ENCODE results near the gene ATAD3A.
"Not testable (repeated sequence)": the region's sequence is repeated elsewhere in the genome, so short reads cannot be mapped to it uniquely, and the experiment has no call there.

ATAD3A gene

DNA sequence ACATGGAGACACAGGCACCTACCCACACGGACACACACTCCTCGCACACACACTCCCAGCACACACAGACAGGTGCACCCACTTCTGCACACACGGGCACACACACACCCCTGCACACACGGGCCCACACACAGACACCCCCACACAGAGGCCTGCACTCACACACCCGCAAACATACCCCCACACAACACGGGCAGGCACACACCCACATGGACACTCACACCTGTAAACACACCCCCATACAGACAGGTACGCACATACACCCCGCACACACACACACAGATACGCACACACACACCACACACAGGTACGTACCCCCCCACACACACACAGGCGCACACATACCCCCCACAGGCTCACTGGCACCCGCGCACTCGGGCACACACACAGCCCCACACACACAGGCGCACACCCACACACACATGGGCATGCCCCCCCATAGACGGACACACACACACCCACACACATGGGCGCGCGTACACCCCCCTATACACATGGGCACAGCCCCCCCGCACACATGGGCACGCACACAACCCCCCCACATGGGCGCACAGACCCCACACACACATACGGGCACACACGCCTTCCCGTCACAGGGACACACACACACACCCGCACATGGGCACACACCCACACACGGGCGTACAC, 6.1 kb downstream of the ATAD3A start:
- Histone ChIP-seq H3F3A (ENCODE audit: insufficient read depth) (no peaks in the 10 kb centered on the region), H3K4me2 (ENCODE audit: low read depth, low read length, poor library complexity, severe bottlenecking) (no peak overlapping the region), H3K36me3 (ENCODE audit: low read length) (no peaks in the 10 kb centered on the region), H3K9me2 (replicated peaks; ENCODE audit: insufficient read depth, low read length) (no peaks in the 10 kb centered on the region), H3K79me2 (ENCODE audit: insufficient read depth, low read length) (peaks cover 22% of the 10 kb centered on the region), H3K9me3 (ENCODE audit: insufficient read depth, low read length) (no peaks in the 10 kb centered on the region), H4K20me1 (ENCODE audit: low read depth, low read length) (no peaks in the 10 kb centered on the region), H2AFZ (ENCODE audit: low read depth, low read length, severe bottlenecking) (no peak overlapping the region), H3K27ac (ENCODE audit: low read depth, low read length) (no peak overlapping the region), H3K27me3 (ENCODE audit: low read length) (no peaks in the 10 kb centered on the region), H3K9ac (ENCODE audit: low read length) (no peak overlapping the region), H3K4me3 (ENCODE audit: insufficient read depth, low read length, poor library complexity, severe bottlenecking) (no peak overlapping the region)
- TF ChIP-seq EZH2phosphoT487 (conservative IDR thresholded peaks at IDR 0.05; ENCODE audit: low read length) = no peak
- TF ChIP-seq, protein P1, sequence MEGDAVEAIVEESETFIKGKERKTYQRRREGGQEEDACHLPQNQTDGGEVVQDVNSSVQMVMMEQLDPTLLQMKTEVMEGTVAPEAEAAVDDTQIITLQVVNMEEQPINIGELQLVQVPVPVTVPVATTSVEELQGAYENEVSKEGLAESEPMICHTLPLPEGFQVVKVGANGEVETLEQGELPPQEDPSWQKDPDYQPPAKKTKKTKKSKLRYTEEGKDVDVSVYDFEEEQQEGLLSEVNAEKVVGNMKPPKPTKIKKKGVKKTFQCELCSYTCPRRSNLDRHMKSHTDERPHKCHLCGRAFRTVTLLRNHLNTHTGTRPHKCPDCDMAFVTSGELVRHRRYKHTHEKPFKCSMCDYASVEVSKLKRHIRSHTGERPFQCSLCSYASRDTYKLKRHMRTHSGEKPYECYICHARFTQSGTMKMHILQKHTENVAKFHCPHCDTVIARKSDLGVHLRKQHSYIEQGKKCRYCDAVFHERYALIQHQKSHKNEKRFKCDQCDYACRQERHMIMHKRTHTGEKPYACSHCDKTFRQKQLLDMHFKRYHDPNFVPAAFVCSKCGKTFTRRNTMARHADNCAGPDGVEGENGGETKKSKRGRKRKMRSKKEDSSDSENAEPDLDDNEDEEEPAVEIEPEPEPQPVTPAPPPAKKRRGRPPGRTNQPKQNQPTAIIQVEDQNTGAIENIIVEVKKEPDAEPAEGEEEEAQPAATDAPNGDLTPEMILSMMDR (IDR thresholded peaks at IDR 0.05; ENCODE audit: insufficient read depth, low read length, poor library complexity, severe bottlenecking) = no peak

DNA sequence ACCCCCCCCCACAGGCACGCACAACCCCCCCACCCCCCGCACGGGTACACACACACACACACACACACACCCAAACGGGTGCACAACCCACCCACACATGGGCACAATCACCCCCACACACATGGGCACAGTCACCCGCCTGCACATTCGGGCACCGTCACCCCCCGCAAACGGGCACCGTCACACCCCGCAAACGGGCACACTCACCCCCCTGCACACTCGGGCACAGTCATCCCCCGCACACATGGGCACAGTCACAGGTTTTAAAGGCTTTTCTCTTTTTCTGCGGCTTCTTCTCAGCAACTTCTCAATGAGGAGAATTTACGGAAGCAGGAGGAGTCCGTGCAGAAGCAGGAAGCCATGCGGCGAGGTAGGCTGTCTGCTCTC, 6.7 kb downstream of the ATAD3A start:
- H3K4me2 ChIP-seq (ENCODE audit: low read depth, low read length, poor library complexity, severe bottlenecking); H3K9me2 ChIP-seq (replicated peaks; ENCODE audit: insufficient read depth, low read length); H3K36me3 ChIP-seq (ENCODE audit: low read length); H3K9me3 ChIP-seq (ENCODE audit: insufficient read depth, low read length); H2AFZ ChIP-seq (ENCODE audit: low read depth, low read length, severe bottlenecking); H3F3A ChIP-seq (ENCODE audit: insufficient read depth); H3K9ac ChIP-seq (ENCODE audit: low read length); H4K20me1 ChIP-seq (ENCODE audit: low read depth, low read length); H3K4me3 ChIP-seq (ENCODE audit: insufficient read depth, low read length, poor library complexity, severe bottlenecking); H3K27me3 ChIP-seq (ENCODE audit: low read length); H3K27ac ChIP-seq (ENCODE audit: low read depth, low read length): not testable (repeated sequence)
- H3K79me2 ChIP-seq (ENCODE audit: insufficient read depth, low read length) = peaks cover 18% of the 10 kb centered on the region

DNA sequence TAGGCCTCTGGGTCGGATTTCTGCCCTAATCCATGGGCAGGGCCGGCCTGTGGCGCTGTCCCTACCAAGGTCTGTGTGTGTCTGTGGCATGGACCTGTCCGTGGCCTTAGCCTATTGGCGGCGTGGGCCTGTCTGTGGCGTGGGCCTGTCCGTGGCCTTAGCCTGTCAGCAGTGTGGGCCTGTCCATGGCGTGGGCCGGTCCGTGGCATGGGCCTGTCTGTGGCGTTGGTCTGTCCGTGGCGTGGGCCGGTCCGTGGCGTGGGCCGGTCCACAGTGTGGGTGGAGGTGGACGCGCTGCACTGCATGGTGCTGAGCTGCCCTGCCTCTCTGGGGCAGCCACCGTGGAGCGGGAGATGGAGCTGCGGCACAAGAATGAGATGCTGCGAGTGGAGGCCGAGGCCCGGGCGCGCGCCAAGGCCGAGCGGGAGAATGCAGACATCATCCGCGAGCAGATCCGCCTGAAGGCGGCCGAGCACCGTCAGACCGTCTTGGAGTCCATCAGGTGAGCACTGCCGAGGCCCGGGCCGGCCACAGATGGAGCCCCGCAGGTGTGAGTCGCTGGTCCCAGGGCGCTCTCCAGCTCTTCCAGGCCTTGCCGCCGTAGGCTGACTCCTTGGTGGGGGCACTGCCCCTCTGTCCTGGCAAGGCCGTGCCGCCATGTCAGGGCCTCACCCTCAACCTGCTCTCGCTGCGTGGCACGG, 8.0 kb downstream of the ATAD3A start:
- not testable (repeated sequence) for H3K9me3 ChIP-seq (ENCODE audit: insufficient read depth, low read length); H3K4me3 ChIP-seq (ENCODE audit: insufficient read depth, low read length, poor library complexity, severe bottlenecking); H3F3A ChIP-seq (ENCODE audit: insufficient read depth); H2AFZ ChIP-seq (ENCODE audit: low read depth, low read length, severe bottlenecking); H3K9ac ChIP-seq (ENCODE audit: low read length); H3K27me3 ChIP-seq (ENCODE audit: low read length); H3K4me2 ChIP-seq (ENCODE audit: low read depth, low read length, poor library complexity, severe bottlenecking); H3K36me3 ChIP-seq (ENCODE audit: low read length); H3K27ac ChIP-seq (ENCODE audit: low read depth, low read length); H3K79me2 ChIP-seq (ENCODE audit: insufficient read depth, low read length); H4K20me1 ChIP-seq (ENCODE audit: low read depth, low read length); H3K9me2 ChIP-seq (replicated peaks; ENCODE audit: insufficient read depth, low read length)

DNA sequence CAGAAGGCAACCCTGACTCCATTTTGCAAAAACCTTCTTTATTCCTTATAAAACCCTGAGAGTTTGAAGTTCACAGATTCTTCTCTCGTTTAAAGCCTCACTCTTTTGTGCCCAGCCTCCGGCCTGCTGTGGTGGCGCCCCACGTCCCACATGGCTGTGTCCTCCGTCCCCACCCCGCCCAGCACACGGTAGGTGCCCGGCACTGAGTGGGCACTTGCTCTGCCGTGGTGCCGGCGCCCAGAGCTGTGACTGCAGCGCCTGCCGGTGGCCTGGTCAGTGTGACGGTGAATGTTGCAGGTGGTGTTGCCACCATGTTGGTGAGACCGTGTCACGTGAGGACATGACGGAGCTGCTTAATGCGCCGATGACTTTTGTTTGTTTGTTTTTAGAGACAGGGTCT, 9.4 kb downstream of the ATAD3A start:
- Histone ChIP-seq H3K79me2 (ENCODE audit: insufficient read depth, low read length) (no peaks in the 10 kb centered on the region), H3K9me2 (replicated peaks; ENCODE audit: insufficient read depth, low read length) (no peaks in the 10 kb centered on the region), H4K20me1 (ENCODE audit: low read depth, low read length) (no peaks in the 10 kb centered on the region), H2AFZ (ENCODE audit: low read depth, low read length, severe bottlenecking) (no peak overlapping the region), H3K27ac (ENCODE audit: low read depth, low read length) (no peak overlapping the region), H3F3A (ENCODE audit: insufficient read depth) (no peaks in the 10 kb centered on the region), H3K9ac (ENCODE audit: low read length) (no peak overlapping the region), H3K4me2 (ENCODE audit: low read depth, low read length, poor library complexity, severe bottlenecking) (no peak overlapping the region), H3K27me3 (ENCODE audit: low read length) (no peaks in the 10 kb centered on the region), H3K36me3 (ENCODE audit: low read length) (no peaks in the 10 kb centered on the region), H3K9me3 (ENCODE audit: insufficient read depth, low read length) (no peaks in the 10 kb centered on the region), H3K4me3 (ENCODE audit: insufficient read depth, low read length, poor library complexity, severe bottlenecking) (no peak overlapping the region)
- no peak for TF ChIP-seq EZH2phosphoT487 (conservative IDR thresholded peaks at IDR 0.05; ENCODE audit: low read length)
- TF ChIP-seq, protein P1 (IDR thresholded peaks at IDR 0.05; ENCODE audit: insufficient read depth, low read length, poor library complexity, severe bottlenecking) = no peak

DNA sequence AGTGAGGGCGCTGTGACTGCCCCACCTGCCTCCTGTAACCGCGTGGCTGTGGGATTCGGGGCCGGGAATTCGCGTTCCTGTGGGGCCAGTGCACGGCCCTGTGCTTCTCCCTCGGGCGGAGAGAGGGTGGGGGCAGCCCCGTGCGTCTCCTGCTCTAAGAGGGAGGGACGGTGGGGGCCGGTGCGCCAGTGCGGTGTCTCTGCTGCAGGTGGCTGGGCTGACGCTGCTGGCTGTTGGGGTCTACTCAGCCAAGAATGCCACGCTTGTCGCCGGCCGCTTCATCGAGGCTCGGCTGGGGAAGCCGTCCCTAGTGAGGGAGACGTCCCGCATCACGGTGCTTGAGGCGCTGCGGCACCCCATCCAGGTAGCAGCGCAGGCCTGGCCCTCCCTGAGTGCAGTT, 10.6 kb downstream of the ATAD3A start:
- not testable (repeated sequence) for H3K4me2 ChIP-seq (ENCODE audit: low read depth, low read length, poor library complexity, severe bottlenecking); H2AFZ ChIP-seq (ENCODE audit: low read depth, low read length, severe bottlenecking); H3K9me2 ChIP-seq (replicated peaks; ENCODE audit: insufficient read depth, low read length); H3K4me3 ChIP-seq (ENCODE audit: insufficient read depth, low read length, poor library complexity, severe bottlenecking); H3K36me3 ChIP-seq (ENCODE audit: low read length); H4K20me1 ChIP-seq (ENCODE audit: low read depth, low read length); H3K79me2 ChIP-seq (ENCODE audit: insufficient read depth, low read length); H3K27ac ChIP-seq (ENCODE audit: low read depth, low read length); H3K27me3 ChIP-seq (ENCODE audit: low read length); H3F3A ChIP-seq (ENCODE audit: insufficient read depth); H3K9me3 ChIP-seq (ENCODE audit: insufficient read depth, low read length); H3K9ac ChIP-seq (ENCODE audit: low read length)

DNA sequence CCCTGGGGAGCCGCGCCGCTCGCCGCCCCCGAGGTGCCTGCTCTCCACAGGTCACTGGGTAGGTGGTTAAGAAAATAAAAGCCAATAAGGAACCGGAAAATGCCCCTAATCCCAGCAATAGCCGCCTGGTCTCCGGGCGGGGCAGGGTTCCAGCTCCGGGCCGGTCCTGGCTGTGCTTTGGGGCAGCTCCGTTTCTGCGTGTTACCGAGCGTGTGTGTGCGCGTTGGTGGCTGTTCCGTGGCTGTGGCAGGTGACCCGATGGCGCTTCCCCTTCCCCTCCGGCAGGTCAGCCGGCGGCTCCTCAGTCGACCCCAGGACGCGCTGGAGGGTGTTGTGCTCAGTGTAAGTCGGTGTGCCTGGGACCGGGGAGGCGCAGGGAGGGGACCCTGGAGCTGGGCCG, 11.3 kb downstream of the ATAD3A start:
- H4K20me1 ChIP-seq (ENCODE audit: low read depth, low read length); H3K4me3 ChIP-seq (ENCODE audit: insufficient read depth, low read length, poor library complexity, severe bottlenecking); H3K9me2 ChIP-seq (replicated peaks; ENCODE audit: insufficient read depth, low read length); H2AFZ ChIP-seq (ENCODE audit: low read depth, low read length, severe bottlenecking); H3F3A ChIP-seq (ENCODE audit: insufficient read depth); H3K27me3 ChIP-seq (ENCODE audit: low read length); H3K9me3 ChIP-seq (ENCODE audit: insufficient read depth, low read length); H3K36me3 ChIP-seq (ENCODE audit: low read length); H3K27ac ChIP-seq (ENCODE audit: low read depth, low read length); H3K9ac ChIP-seq (ENCODE audit: low read length); H3K4me2 ChIP-seq (ENCODE audit: low read depth, low read length, poor library complexity, severe bottlenecking); H3K79me2 ChIP-seq (ENCODE audit: insufficient read depth, low read length): not testable (repeated sequence)

All from SU-DHL-6 (cell line).